Kidney (tissue), 14 donors: ENCODE measurements around the gene RIMBP2. TPM values are rescaled to one million over a fixed set of nuclear protein-coding genes. Genes with fewer than 3 reads are reported as not detected.
A peak's percentile ranks its signal among the peaks of the same experiment; 100 is the strongest.

Experiments
- DNase-seq, 5 donors: peaks; one replicate each; pipeline ENCODE4 v3.0.0-alpha.2; 2013 to 2020
- FAIRE-seq: peaks from 2 replicates; lab custom pipeline; 2012; peaks lifted over from hg19 to GRCh38; lab: Jason Lieb, UNC
- H3K27ac ChIP-seq, 2 donors: one replicate each; pipeline ENCODE4 v1.7.0; 2013; ENCODE audit warnings: low read depth in 2 of 2, low read length in 2 of 2, inconsistent platforms in 1 of 2
- H3K27me3 ChIP-seq: one replicate; pipeline ENCODE4 v1.7.1; 2013; ENCODE audit warnings: low read length, inconsistent platforms; ENCODE audit not compliant: control insufficient read depth, insufficient read depth
- H3K36me3 ChIP-seq, 3 donors: one replicate each; pipeline versions ENCODE4 v1.7.0 to v1.7.1; 2013; ENCODE audit warnings: low read length in 3 of 3, control low read depth in 1 of 3, inconsistent platforms in 1 of 3; ENCODE audit not compliant: insufficient read depth in 3 of 3, control insufficient read depth in 2 of 3
- H3K4me1 ChIP-seq, 3 donors: one replicate each; pipeline versions ENCODE4 v1.7.0 to v1.7.1; 2013; ENCODE audit warnings: low read length in 3 of 3, inconsistent platforms in 1 of 3, low read depth in 1 of 3; ENCODE audit not compliant: control insufficient read depth in 2 of 3, insufficient read depth in 2 of 3
- H3K4me3 ChIP-seq, 3 donors: one replicate each; pipeline versions ENCODE4 v1.7.0 to v1.8.1; 2013; ENCODE audit warnings: low read length in 3 of 3, control low read depth in 1 of 3, inconsistent platforms in 1 of 3
- H3K9ac ChIP-seq, 3 donors: one replicate each; pipeline versions ENCODE4 v1.7.0 to v1.7.1; 2013; ENCODE audit warnings: low read length in 3 of 3, control low read depth in 1 of 3, inconsistent platforms in 1 of 3
- H3K9me3 ChIP-seq, 3 donors: one replicate each; pipeline versions ENCODE4 v1.7.0 to v1.7.1; 2013; ENCODE audit warnings: low read length in 3 of 3, control low read depth in 1 of 3, inconsistent platforms in 1 of 3; ENCODE audit not compliant: control insufficient read depth in 2 of 3, insufficient read depth in 1 of 3
- CTCF ChIP-seq: IDR thresholded peaks from 3 replicates; pipeline ENCODE4 v1.5.1; 2012; ENCODE audit warnings: mild to moderate bottlenecking, moderate library complexity, borderline replicate concordance; ENCODE audit not compliant: insufficient read depth; ENCODE audit errors: extremely low read depth
- intact Hi-C: fragments of 100-400 bp; cut with DNase I; formaldehyde crosslinking; loops from one replicate; pipeline ENCODE4 v1.11.1; 2022
- polyA plus RNA-seq: library from polyadenylated mRNA; stranded (reverse); fragments of 350-450 nt; fragmentation: Illumina TruSeq; extraction: RNeasy Lipid Tissue Mini Kit (QIAGEN cat#74804); gene quantifications from one replicate; pipeline ENCODE4 v1.2.3, GENCODE V29; 2014; ENCODE audit warnings: low read depth, low replicate concordance; ENCODE audit not compliant: insufficient read depth
- total RNA-seq: library from RNA; stranded (reverse); fragmentation: NEBNext Ultra II Directional; extraction: Animal tissue kit (Norgen Biotek cat#: 25700); gene quantifications from one replicate; pipeline ENCODE4 v1.2.1, GENCODE V29; 2021
- donor health status: control.
- donor health status: control.
- donor health status: control.
- donor health status: control.
- donor health status: control.
- donor health status: DM: yes; HTN: yes; CAD: no.
- donor health status: Normal renal cell carcinoma (clear cell type).

Gene RIMBP2
- total and polyA plus RNA-seq, 2 donors from 2014 or later = 2.8 to 51.7 TPM

- intact Hi-C loops = no loop called here
- no peaks in the 10 kb centered on the region for H3K4me1 ChIP-seq
- no peaks in the 10 kb centered on the region for H3K9me3 ChIP-seq
- no peak for TF ChIP-seq CTCF
- peak in 1 of 5 donors; percentile 15 for DNase-seq
- H3K4me3 ChIP-seq = no peak overlapping the region
- H3K9ac ChIP-seq = no peak overlapping the region
- no peaks in the 10 kb centered on the region for H3K36me3 ChIP-seq
- H3K27me3 ChIP-seq = no peaks in the 10 kb centered on the region
- no peak overlapping the region for H3K27ac ChIP-seq
- no peak for FAIRE-seq
These were observed 254.1 kb downstream of the RIMBP2 start for GRCh38 chr12:130461839-130462557.

GRCh38 chr12:130461447-130461815 is 254.7 kb downstream of the RIMBP2 start:
- H3K27ac ChIP-seq = no peak overlapping the region
- H3K4me3 ChIP-seq = no peak overlapping the region
- FAIRE-seq (no peak), DNase-seq (no peak)
- H3K4me1 ChIP-seq = no peaks in the 10 kb centered on the region
- no peak for TF ChIP-seq CTCF
- no peak overlapping the region for H3K9ac ChIP-seq
- H3K36me3 ChIP-seq = no peaks in the 10 kb centered on the region
- H3K9me3 ChIP-seq = no peaks in the 10 kb centered on the region
- H3K27me3 ChIP-seq = no peaks in the 10 kb centered on the region
- intact Hi-C loops = no loop called here

- H3K36me3 ChIP-seq = no peaks in the 10 kb centered on the region
- TF ChIP-seq CTCF = no peak
- intact Hi-C loops = no loop called here
- H3K9ac ChIP-seq = no peak overlapping the region
- H3K27me3 ChIP-seq = no peaks in the 10 kb centered on the region
- DNase-seq = no peak
- no peaks in the 10 kb centered on the region for H3K4me1 ChIP-seq
- no peak overlapping the region for H3K27ac ChIP-seq
- FAIRE-seq = no peak
- H3K4me3 ChIP-seq = no peak overlapping the region
- H3K9me3 ChIP-seq = no peaks in the 10 kb centered on the region
These were observed 255.3 kb downstream of the RIMBP2 start for GRCh38 chr12:130460611-130461446.
